ENCODE results near the gene C1orf216. TPM values are rescaled to one million over a fixed set of nuclear protein-coding genes. Genes with fewer than 3 reads are reported as not detected.
"Not testable (repeated sequence)": the region's sequence is repeated elsewhere in the genome, so short reads cannot be mapped to it uniquely, and the experiment has no call there.

The C1orf216 gene
- total RNA-seq, 4 donors from 2014 or later: 23.6 to 35.4 (median 25.2) TPM

GRCh38 chr1:35715568-35716002 lies 3.1 kb downstream of the C1orf216 start:
- peaks cover 2 to 51% (median 27%) of the 10 kb centered on the region in 3 donors for H3K4me1 ChIP-seq
- peaks cover 0 to 21% of the 10 kb centered on the region in 2 donors for H3K36me3 ChIP-seq
- TF ChIP-seq EP300 (IDR thresholded peaks at IDR 0.05) (no peak), POLR2AphosphoS5 (IDR thresholded peaks at IDR 0.05) (no peak)
- TF ChIP-seq, protein P1, sequence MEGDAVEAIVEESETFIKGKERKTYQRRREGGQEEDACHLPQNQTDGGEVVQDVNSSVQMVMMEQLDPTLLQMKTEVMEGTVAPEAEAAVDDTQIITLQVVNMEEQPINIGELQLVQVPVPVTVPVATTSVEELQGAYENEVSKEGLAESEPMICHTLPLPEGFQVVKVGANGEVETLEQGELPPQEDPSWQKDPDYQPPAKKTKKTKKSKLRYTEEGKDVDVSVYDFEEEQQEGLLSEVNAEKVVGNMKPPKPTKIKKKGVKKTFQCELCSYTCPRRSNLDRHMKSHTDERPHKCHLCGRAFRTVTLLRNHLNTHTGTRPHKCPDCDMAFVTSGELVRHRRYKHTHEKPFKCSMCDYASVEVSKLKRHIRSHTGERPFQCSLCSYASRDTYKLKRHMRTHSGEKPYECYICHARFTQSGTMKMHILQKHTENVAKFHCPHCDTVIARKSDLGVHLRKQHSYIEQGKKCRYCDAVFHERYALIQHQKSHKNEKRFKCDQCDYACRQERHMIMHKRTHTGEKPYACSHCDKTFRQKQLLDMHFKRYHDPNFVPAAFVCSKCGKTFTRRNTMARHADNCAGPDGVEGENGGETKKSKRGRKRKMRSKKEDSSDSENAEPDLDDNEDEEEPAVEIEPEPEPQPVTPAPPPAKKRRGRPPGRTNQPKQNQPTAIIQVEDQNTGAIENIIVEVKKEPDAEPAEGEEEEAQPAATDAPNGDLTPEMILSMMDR (IDR thresholded peaks at IDR 0.05): peak in 3 of 4 experiments; percentile 51 to 82 (median 61)
- H3K4me3 ChIP-seq: peak overlapping the region in 1 of 2 donors; percentile 7
- peak; percentile 50 for ATAC-seq
- H3K27me3 ChIP-seq: no peaks in the 10 kb centered on the region
- no peaks in the 10 kb centered on the region for H3K9me3 ChIP-seq
- WGBS, 2 donors (ENCODE audit: low coverage in 1 of 2): 29 to 40% methylated on average over 1 to 4 of the region's 15 CpGs
- H3K27ac ChIP-seq: no peak overlapping the region

DNA sequence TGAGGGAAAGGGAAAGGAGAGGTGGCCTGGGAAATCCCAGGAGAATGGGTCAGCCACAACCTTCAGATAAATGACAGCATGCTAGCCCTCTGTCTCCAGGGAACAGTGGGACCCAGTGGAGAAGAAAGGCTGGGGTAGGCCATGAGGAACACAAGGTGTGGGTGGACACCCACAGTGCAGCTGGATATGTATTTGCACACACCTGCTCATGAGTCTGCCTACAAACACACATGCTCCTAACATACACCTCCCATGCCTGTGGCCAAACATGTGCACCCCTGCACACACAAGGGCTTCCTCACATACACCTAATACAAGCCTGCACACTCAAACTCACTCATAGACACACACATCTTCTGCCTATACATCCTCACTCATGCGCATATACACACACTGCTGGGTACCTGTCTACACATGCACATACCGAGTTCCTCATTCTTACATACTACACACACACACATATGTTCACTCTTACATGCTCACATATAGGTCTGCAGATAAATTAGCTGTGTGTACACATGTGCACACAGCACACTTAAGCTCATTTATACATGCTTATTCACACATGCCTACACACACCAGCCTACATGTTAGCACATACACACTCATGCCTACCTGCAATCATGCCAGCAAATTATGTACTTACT lies 3.6 kb downstream of the C1orf216 start:
- Histone ChIP-seq H3K4me1 (peaks cover 2 to 51% (median 27%) of the 10 kb centered on the region in 3 donors), H3K4me3 (peak overlapping the region in 1 of 2 donors; percentile 7), H3K27ac (no peak overlapping the region), H3K27me3 (no peaks in the 10 kb centered on the region), H3K9me3 (no peaks in the 10 kb centered on the region), H3K36me3 (peaks cover 0 to 21% of the 10 kb centered on the region in 2 donors)
- WGBS, 2 donors (ENCODE audit: low coverage in 1 of 2): 90% methylated on average over 2 of the region's 2 CpGs
- no peak for TF ChIP-seq EP300 (IDR thresholded peaks at IDR 0.05)
- TF ChIP-seq POLR2AphosphoS5 (IDR thresholded peaks at IDR 0.05): no peak
- TF ChIP-seq, protein P1 (IDR thresholded peaks at IDR 0.05): no peak
- no peak for ATAC-seq

GRCh38 chr1:35711098-35711497 lies 7.6 kb downstream of the C1orf216 start:
- not testable (repeated sequence) for H3K4me3 ChIP-seq

GRCh38 chr1:35708952-35709351 lies 9.7 kb downstream of the C1orf216 start:
- no peaks in the 10 kb centered on the region for H3K9me3 ChIP-seq
- no peak for ATAC-seq
- peaks cover 38% of the 10 kb centered on the region for H3K27me3 ChIP-seq
- TF ChIP-seq EP300 (IDR thresholded peaks at IDR 0.05) (no peak), POLR2AphosphoS5 (IDR thresholded peaks at IDR 0.05) (no peak), POLR2A (IDR thresholded peaks at IDR 0.05) (no peak)
- TF ChIP-seq, protein P1 (IDR thresholded peaks at IDR 0.05): no peak
- WGBS, 2 donors (ENCODE audit: low coverage in 1 of 2): 83% methylated on average over 1 of the region's 1 CpG; no CpG with 5 or more reads in 1 of the 2 donors
- peaks cover 0 to 9% of the 10 kb centered on the region in 2 donors for H3K36me3 ChIP-seq
- no peak overlapping the region for H3K4me3 ChIP-seq
- H3K27ac ChIP-seq: no peak overlapping the region
- H3K4me1 ChIP-seq: peaks cover 0 to 20% (median 9%) of the 10 kb centered on the region in 3 donors

More at GRCh38 chr1:35711098-35711497, 7.6 kb downstream of the C1orf216 start:
- not testable (repeated sequence) for H3K27ac ChIP-seq, H3K9me3 ChIP-seq, ATAC-seq
- H3K36me3 ChIP-seq: peaks cover 0 to 21% of the 10 kb centered on the region in 2 donors
- peaks cover 0 to 41% (median 22%) of the 10 kb centered on the region in 3 donors for H3K4me1 ChIP-seq
- 93 to 96% methylated on average over 2 to 4 of the region's 5 CpGs for WGBS, 2 donors (ENCODE audit: low coverage in 1 of 2)
- peaks cover 31% of the 10 kb centered on the region for H3K27me3 ChIP-seq

GRCh38 chr1:35708441-35708921 lies 10.2 kb downstream of the C1orf216 start:
- no peak overlapping the region for H3K27ac ChIP-seq
- H3K36me3 ChIP-seq: peaks cover 0 to 4% of the 10 kb centered on the region in 2 donors
- WGBS, 2 donors (ENCODE audit: low coverage in 1 of 2): 0 to 18% methylated on average over 3 to 6 of the region's 14 CpGs
- peaks cover 0 to 17% (median 9%) of the 10 kb centered on the region in 3 donors for H3K4me1 ChIP-seq
- peaks cover 43% of the 10 kb centered on the region for H3K27me3 ChIP-seq
- no peaks in the 10 kb centered on the region for H3K9me3 ChIP-seq
- TF ChIP-seq POLR2A (IDR thresholded peaks at IDR 0.05) (no peak), POLR2AphosphoS5 (IDR thresholded peaks at IDR 0.05) (no peak), EP300 (IDR thresholded peaks at IDR 0.05) (no peak)
- TF ChIP-seq, protein P1 (IDR thresholded peaks at IDR 0.05): no peak
- no peak for ATAC-seq
- H3K4me3 ChIP-seq: peak overlapping the region; percentile 29 to 63
